Skeletal muscle tissue (tissue), 4 donors: ENCODE measurements around the gene CNIH1. TPM values are rescaled to one million over a fixed set of nuclear protein-coding genes. Genes with fewer than 3 reads are reported as not detected.
"Not testable (repeated sequence)": the region's sequence is repeated elsewhere in the genome, so short reads cannot be mapped to it uniquely, and the experiment has no call there.

ENCODE experiments used
- H3K27ac ChIP-seq: one replicate; pipeline ENCODE4 v1.7.0; 2013; ENCODE audit warnings: mild to moderate bottlenecking, low read depth, low read length, inconsistent platforms
- H3K27me3 ChIP-seq, 3 donors: one replicate each; pipeline ENCODE4 v1.7.0; 2013; ENCODE audit warnings: low read length in 3 of 3; ENCODE audit not compliant: control insufficient read depth in 3 of 3, insufficient read depth in 3 of 3
- H3K36me3 ChIP-seq, 3 donors: one replicate each; pipeline ENCODE4 v1.7.0; 2013; ENCODE audit warnings: low read length in 3 of 3; ENCODE audit not compliant: control insufficient read depth in 3 of 3, insufficient read depth in 3 of 3
- H3K4me1 ChIP-seq, 3 donors: one replicate each; pipeline ENCODE4 v1.7.0; 2013; ENCODE audit warnings: low read length in 3 of 3, mild to moderate bottlenecking in 3 of 3; ENCODE audit not compliant: control insufficient read depth in 3 of 3, insufficient read depth in 3 of 3
- H3K4me3 ChIP-seq, 3 donors: one replicate each; pipeline ENCODE4 v1.7.0; 2013; ENCODE audit warnings: low read length in 3 of 3
- H3K9ac ChIP-seq, 3 donors: one replicate each; pipeline ENCODE4 v1.7.0; 2013; ENCODE audit warnings: low read length in 3 of 3, mild to moderate bottlenecking in 3 of 3, moderate library complexity in 2 of 3, low read depth in 1 of 3
- H3K9me3 ChIP-seq, 3 donors: one replicate each; pipeline ENCODE4 v1.7.0; 2013; ENCODE audit warnings: low read length in 3 of 3; ENCODE audit not compliant: control insufficient read depth in 3 of 3
- total RNA-seq: library from RNA; depleted of rRNA; stranded (reverse); fragments of >200 nt; gene quantifications from one replicate; pipeline ENCODE4 v1.2.3, GENCODE V29; 2014
- donor health status: Osteomylitis.

Gene CNIH1
- total RNA-seq, 1 donor from 2014 or later: 30.8 TPM

- no peaks in the 10 kb centered on the region for H3K27me3 ChIP-seq
- no peaks in the 10 kb centered on the region for H3K9me3 ChIP-seq
- peaks cover 0 to 5% (median 3%) of the 10 kb centered on the region in 3 donors for H3K36me3 ChIP-seq
- H3K27ac ChIP-seq: peak overlapping the region; percentile 61
- H3K4me1 ChIP-seq: peaks cover 9 to 17% (median 16%) of the 10 kb centered on the region in 3 donors
- H3K9ac ChIP-seq: peak overlapping the region; percentile 71 to 89 (median 83)
- H3K4me3 ChIP-seq: peak overlapping the region; percentile 83 to 86 (median 84)
These were observed 1.1 kb downstream of the CNIH1 start for GRCh38 chr14:54440037-54440436.

- Histone ChIP-seq H3K27ac (no peak overlapping the region), H3K36me3 (peaks cover 0 to 8% (median 0%) of the 10 kb centered on the region in 3 donors), H3K9me3 (no peaks in the 10 kb centered on the region), H3K9ac (no peak overlapping the region), H3K4me1 (peaks cover 9 to 20% (median 16%) of the 10 kb centered on the region in 3 donors), H3K27me3 (no peaks in the 10 kb centered on the region), H3K4me3 (no peak overlapping the region)
These were observed 2.5 kb downstream of the CNIH1 start for GRCh38 chr14:54438703-54439102.

- not testable (repeated sequence) for H3K4me3 ChIP-seq, H3K27me3 ChIP-seq, H3K36me3 ChIP-seq, H3K9me3 ChIP-seq, H3K27ac ChIP-seq, H3K9ac ChIP-seq
- peaks cover 9 to 20% (median 16%) of the 10 kb centered on the region in 3 donors for H3K4me1 ChIP-seq
These were observed 3.2 kb downstream of the CNIH1 start for GRCh38 chr14:54437954-54438353.

DNA sequence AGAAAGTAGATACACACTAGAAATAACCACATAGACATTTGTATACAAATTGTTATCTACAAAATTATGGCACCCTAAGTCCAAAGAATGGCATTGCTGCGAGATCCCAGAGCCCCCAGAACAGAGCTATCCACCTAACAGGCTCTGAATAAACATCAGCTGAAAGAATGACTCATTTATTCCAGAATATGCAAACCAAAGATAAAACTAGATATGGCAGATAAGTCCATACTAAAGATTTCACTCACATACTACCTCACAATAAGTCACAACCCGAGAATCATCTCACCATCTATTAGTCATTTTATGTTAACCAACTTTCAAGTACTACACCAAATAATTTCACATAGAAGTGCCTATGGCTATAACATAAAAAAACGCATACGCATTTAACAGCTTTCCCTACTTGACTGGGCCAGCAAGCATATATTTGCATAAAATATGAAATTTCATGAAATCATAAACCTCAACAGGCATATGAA, 5.6 kb downstream of the CNIH1 start:
- Histone ChIP-seq H3K4me1 (peaks cover 8 to 15% (median 11%) of the 10 kb centered on the region in 3 donors), H3K4me3 (no peak overlapping the region), H3K9me3 (no peaks in the 10 kb centered on the region), H3K27me3 (no peaks in the 10 kb centered on the region), H3K36me3 (peaks cover 0 to 8% (median 0%) of the 10 kb centered on the region in 3 donors), H3K27ac (no peak overlapping the region), H3K9ac (no peak overlapping the region)

- Histone ChIP-seq H3K9me3 (no peaks in the 10 kb centered on the region), H3K9ac (no peak overlapping the region), H3K27me3 (no peaks in the 10 kb centered on the region), H3K4me1 (peaks cover 2 to 7% (median 3%) of the 10 kb centered on the region in 3 donors), H3K4me3 (no peak overlapping the region), H3K36me3 (peaks cover 3 to 23% (median 4%) of the 10 kb centered on the region in 3 donors), H3K27ac (no peak overlapping the region)
These were observed 12.6 kb downstream of the CNIH1 start for GRCh38 chr14:54428527-54428926.

DNA sequence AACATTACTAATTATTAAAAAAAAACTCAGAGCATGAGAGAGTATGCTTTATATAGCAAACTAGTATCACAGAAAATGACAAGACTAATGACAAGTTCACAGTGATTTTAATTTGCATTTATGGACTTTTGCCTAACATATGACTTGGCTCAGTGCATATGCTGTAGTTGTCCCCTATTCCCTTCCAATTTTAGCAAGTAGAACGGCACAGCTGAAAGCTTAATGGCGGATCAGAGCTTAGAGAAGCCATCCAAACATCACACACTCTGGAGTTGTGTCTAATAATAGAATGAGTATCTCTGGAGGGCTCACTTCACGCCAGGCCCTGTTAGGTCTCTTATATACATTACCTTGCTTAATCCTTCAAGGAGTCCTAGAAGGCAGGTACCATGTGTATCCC, 13.3 kb downstream of the CNIH1 start:
- Histone ChIP-seq H3K36me3 (peaks cover 3 to 23% (median 4%) of the 10 kb centered on the region in 3 donors), H3K27me3 (no peaks in the 10 kb centered on the region)

GRCh38 chr14:54425537-54426274, 15.5 kb downstream of the CNIH1 start:
- Histone ChIP-seq H3K27me3 (no peaks in the 10 kb centered on the region), H3K4me3 (no peak overlapping the region), H3K9ac (no peak overlapping the region), H3K4me1 (peaks cover 0 to 7% (median 3%) of the 10 kb centered on the region in 3 donors), H3K27ac (no peak overlapping the region), H3K9me3 (no peaks in the 10 kb centered on the region), H3K36me3 (peaks cover 3 to 23% (median 4%) of the 10 kb centered on the region in 3 donors)

More for the DNA sequence above, 13.3 kb downstream of the CNIH1 start:
- Histone ChIP-seq H3K4me1 (peaks cover 2 to 7% (median 3%) of the 10 kb centered on the region in 3 donors), H3K9me3 (no peaks in the 10 kb centered on the region), H3K27ac (no peak overlapping the region), H3K9ac (no peak overlapping the region), H3K4me3 (no peak overlapping the region)

DNA sequence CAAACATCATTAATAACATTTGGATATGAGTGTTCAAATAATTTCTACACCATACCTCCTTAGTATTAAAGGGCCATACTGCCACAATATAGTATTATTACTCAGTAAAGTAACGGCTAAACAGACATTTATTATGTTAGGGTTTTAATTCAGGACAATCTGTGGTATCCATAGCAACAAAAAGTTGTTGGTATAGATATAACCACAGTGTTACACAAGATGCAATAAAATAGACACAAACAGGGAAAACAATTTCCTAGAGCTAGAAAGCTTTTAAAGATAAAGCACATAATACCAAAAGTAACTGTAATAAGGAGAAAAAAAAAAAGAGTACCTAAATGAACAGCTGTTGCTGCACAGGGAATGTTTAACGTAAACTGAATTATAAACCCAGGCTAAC, 16.1 kb downstream of the CNIH1 start:
- H3K9me3 ChIP-seq: no peaks in the 10 kb centered on the region

DNA sequence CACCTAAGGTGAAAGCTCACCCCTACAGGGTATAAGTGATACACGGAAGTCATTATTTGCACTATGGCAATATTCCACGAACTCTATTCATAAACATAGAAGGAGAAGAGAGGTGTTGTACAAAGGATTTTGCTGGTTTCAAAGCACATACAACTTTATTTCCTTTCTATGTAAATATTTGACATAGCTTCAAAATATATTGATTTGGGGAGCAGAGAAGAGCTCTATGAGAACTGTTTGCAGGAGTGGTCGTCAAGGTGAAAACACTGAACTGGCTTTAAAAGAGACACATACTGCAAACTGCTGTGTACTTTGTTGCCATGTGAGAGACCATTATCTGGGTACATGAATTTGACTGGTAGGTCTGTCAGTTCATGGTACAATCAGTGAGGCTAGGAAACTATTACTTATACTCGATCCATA, 16.7 kb downstream of the CNIH1 start:
- Histone ChIP-seq H3K4me3 (no peak overlapping the region), H3K27ac (no peak overlapping the region), H3K4me1 (peaks cover 0 to 7% (median 3%) of the 10 kb centered on the region in 3 donors), H3K27me3 (no peaks in the 10 kb centered on the region), H3K36me3 (peaks cover 0 to 15% (median 3%) of the 10 kb centered on the region in 3 donors), H3K9me3 (no peaks in the 10 kb centered on the region), H3K9ac (no peak overlapping the region)

More for the DNA sequence above, 16.1 kb downstream of the CNIH1 start:
- no peaks in the 10 kb centered on the region for H3K27me3 ChIP-seq
- H3K9ac ChIP-seq: no peak overlapping the region
- no peak overlapping the region for H3K27ac ChIP-seq
- H3K4me3 ChIP-seq: no peak overlapping the region
- peaks cover 0 to 7% (median 3%) of the 10 kb centered on the region in 3 donors for H3K4me1 ChIP-seq
- H3K36me3 ChIP-seq: peaks cover 3 to 21% (median 4%) of the 10 kb centered on the region in 3 donors

DNA sequence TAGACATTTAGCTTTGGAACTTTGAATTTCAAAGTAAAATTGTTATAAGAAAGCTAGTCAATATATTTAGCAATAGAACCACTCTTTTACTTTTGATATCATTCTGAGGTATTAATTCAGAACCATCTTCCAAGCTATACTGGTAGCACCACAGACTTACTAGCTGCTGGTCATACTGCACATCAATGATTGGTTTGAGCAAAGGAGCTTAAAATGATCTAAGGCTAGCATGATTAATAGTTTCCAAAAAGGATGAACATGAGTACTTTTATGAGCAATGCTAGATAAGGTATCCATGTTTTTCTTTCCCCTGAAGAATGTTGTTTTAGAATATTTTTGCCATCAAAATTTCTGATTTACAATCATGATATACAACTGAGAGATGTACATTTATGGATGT, 17.2 kb downstream of the CNIH1 start:
- Histone ChIP-seq H3K27ac (no peak overlapping the region), H3K4me3 (no peak overlapping the region), H3K9ac (no peak overlapping the region), H3K36me3 (peaks cover 0 to 15% (median under 1%) of the 10 kb centered on the region in 3 donors), H3K4me1 (peaks cover 0 to 7% (median 3%) of the 10 kb centered on the region in 3 donors), H3K9me3 (no peaks in the 10 kb centered on the region), H3K27me3 (no peaks in the 10 kb centered on the region)
